Stomach smooth muscle (tissue), 2 donors: ENCODE results near the gene NFX1.
"Not testable (repeated sequence)": the region's sequence is repeated elsewhere in the genome, so short reads cannot be mapped to it uniquely, and the experiment has no call there.

Experiments used
- H3K27ac ChIP-seq: one replicate; pipeline ENCODE4 v1.7.0; 2013; ENCODE audit warnings: mild to moderate bottlenecking, low read length, inconsistent platforms
- H3K27me3 ChIP-seq, 2 donors: one replicate each; pipeline ENCODE4 v1.7.0; 2013; ENCODE audit warnings: low read length in 2 of 2; ENCODE audit not compliant: insufficient read depth in 2 of 2, control insufficient read depth in 1 of 2
- H3K36me3 ChIP-seq, 2 donors: one replicate each; pipeline ENCODE4 v1.7.0; 2013; ENCODE audit warnings: low read length in 2 of 2; ENCODE audit not compliant: control insufficient read depth in 2 of 2, insufficient read depth in 2 of 2
- H3K4me1 ChIP-seq: one replicate; pipeline ENCODE4 v1.7.0; 2013; ENCODE audit warnings: low read length; ENCODE audit not compliant: control insufficient read depth, insufficient read depth
- H3K4me3 ChIP-seq, 2 donors: one replicate each; pipeline ENCODE4 v1.7.0; 2013; ENCODE audit warnings: low read length in 2 of 2
- H3K9ac ChIP-seq, 2 donors: one replicate each; pipeline ENCODE4 v1.7.0; 2013; ENCODE audit warnings: low read length in 2 of 2, mild to moderate bottlenecking in 1 of 2
- H3K9me3 ChIP-seq, 2 donors: one replicate each; pipeline ENCODE4 v1.7.0; 2013; ENCODE audit warnings: low read length in 2 of 2; ENCODE audit not compliant: control insufficient read depth in 2 of 2
- donor health status: healthy.
- donor health status: Pancreatic carcinoma.

The NFX1 gene

GRCh38 chr9:33307067-33307466 is 16.8 kb downstream of the NFX1 start:
- H3K27me3 ChIP-seq: no peaks in the 10 kb centered on the region
- H3K9ac ChIP-seq: no peak overlapping the region
- no peak overlapping the region for H3K4me3 ChIP-seq
- no peak overlapping the region for H3K27ac ChIP-seq
- peaks cover 57 to 66% of the 10 kb centered on the region in 2 donors for H3K36me3 ChIP-seq
- H3K9me3 ChIP-seq: no peaks in the 10 kb centered on the region
- H3K4me1 ChIP-seq: no peaks in the 10 kb centered on the region

DNA sequence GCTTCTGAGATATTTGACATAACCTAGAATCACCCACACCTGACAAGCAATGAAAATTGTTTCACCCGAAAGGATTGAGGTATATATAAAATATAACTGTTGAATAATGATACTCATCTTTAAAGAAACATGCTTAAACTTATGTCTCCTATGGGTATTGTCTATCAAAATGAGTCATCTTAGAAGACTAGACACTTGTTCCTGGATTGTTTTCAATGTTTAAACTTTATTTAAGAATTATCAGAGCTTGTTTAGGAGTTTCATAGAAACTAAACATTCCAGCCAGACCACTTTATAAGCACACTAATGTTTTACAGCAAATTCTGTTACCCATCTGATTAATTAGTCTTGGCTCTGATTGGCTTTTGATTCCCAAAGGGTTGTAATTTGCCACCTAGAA is 19.6 kb downstream of the NFX1 start:
- H3K9ac ChIP-seq: no peak overlapping the region
- no peak overlapping the region for H3K27ac ChIP-seq

GRCh38 chr9:33310748-33311147 is 20.4 kb downstream of the NFX1 start:
- no peaks in the 10 kb centered on the region for H3K27me3 ChIP-seq
- H3K9ac ChIP-seq: no peak overlapping the region
- H3K4me1 ChIP-seq: no peaks in the 10 kb centered on the region
- no peaks in the 10 kb centered on the region for H3K9me3 ChIP-seq
- peaks cover 59 to 61% of the 10 kb centered on the region in 2 donors for H3K36me3 ChIP-seq
- no peak overlapping the region for H3K27ac ChIP-seq
- H3K4me3 ChIP-seq: no peak overlapping the region

More for the DNA sequence above, 19.6 kb downstream of the NFX1 start:
- no peaks in the 10 kb centered on the region for H3K9me3 ChIP-seq
- H3K4me1 ChIP-seq: no peaks in the 10 kb centered on the region
- H3K4me3 ChIP-seq: no peak overlapping the region
- H3K27me3 ChIP-seq: no peaks in the 10 kb centered on the region
- peaks cover 63% of the 10 kb centered on the region in 2 donors for H3K36me3 ChIP-seq

- Histone ChIP-seq H3K36me3 (peaks cover 55 to 56% of the 10 kb centered on the region in 2 donors), H3K9ac (no peak overlapping the region), H3K4me3 (no peak overlapping the region), H3K9me3 (no peaks in the 10 kb centered on the region), H3K27me3 (no peaks in the 10 kb centered on the region), H3K4me1 (no peaks in the 10 kb centered on the region), H3K27ac (no peak overlapping the region)
These were observed 21.6 kb downstream of the NFX1 start for GRCh38 chr9:33311953-33312352.

GRCh38 chr9:33315371-33315770 is 25.1 kb downstream of the NFX1 start:
- Histone ChIP-seq H3K36me3 (peaks cover 46 to 49% of the 10 kb centered on the region in 2 donors), H3K27ac (no peak overlapping the region), H3K9me3 (no peaks in the 10 kb centered on the region), H3K9ac (no peak overlapping the region), H3K4me3 (no peak overlapping the region), H3K27me3 (no peaks in the 10 kb centered on the region), H3K4me1 (no peaks in the 10 kb centered on the region)

DNA sequence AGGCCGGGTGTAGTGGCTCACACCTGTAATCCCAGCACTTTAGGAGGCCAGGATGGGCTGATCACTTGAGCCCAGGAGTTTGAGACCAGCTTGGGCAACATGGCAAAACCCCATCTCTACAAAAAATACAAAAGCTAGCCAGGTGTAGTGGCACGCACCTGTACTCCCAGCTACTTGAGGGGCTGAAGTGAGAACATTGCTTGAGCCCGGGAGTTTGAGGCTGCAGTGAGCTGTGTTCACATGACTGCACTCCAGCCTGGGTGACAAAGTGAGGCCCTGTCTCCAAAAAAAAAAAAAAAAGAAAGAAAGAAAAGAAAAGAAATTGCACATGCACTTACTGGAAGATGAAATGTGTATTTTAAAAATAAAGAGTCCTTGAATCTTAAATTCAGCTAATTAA is 26.8 kb downstream of the NFX1 start:
- H3K36me3 ChIP-seq: peaks cover 44 to 47% of the 10 kb centered on the region in 2 donors
- not testable (repeated sequence) for H3K9ac ChIP-seq, H3K27me3 ChIP-seq, H3K9me3 ChIP-seq, H3K4me1 ChIP-seq, H3K4me3 ChIP-seq, H3K27ac ChIP-seq

- no peak overlapping the region for H3K27ac ChIP-seq
- H3K4me3 ChIP-seq: no peak overlapping the region
- H3K36me3 ChIP-seq: peaks cover 45 to 46% of the 10 kb centered on the region in 2 donors
- no peak overlapping the region for H3K9ac ChIP-seq
- H3K27me3 ChIP-seq: no peaks in the 10 kb centered on the region
- no peaks in the 10 kb centered on the region for H3K4me1 ChIP-seq
- H3K9me3 ChIP-seq: no peaks in the 10 kb centered on the region
These were observed 27.9 kb downstream of the NFX1 start for GRCh38 chr9:33318225-33318624.

DNA sequence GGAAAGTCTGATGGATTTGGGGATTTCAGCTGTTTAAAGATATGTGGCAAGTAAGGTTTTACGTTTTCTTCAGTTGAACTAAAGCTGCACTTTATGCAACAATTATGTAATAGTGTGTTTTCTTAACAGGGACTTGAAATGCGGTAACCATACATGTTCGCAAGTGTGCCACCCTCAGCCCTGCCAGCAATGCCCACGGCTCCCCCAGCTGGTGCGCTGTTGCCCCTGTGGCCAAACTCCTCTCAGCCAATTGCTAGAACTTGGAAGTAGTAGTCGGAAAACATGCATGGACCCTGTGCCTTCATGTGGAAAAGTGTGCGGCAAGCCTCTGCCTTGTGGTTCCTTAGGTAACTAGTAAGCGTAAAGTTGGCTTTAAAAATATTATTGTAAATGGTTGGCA is 28.5 kb downstream of the NFX1 start:
- Histone ChIP-seq H3K9ac (no peak overlapping the region), H3K27me3 (no peaks in the 10 kb centered on the region), H3K4me3 (no peak overlapping the region), H3K4me1 (no peaks in the 10 kb centered on the region), H3K9me3 (no peaks in the 10 kb centered on the region), H3K27ac (no peak overlapping the region), H3K36me3 (peaks cover 39 to 42% of the 10 kb centered on the region in 2 donors)

DNA sequence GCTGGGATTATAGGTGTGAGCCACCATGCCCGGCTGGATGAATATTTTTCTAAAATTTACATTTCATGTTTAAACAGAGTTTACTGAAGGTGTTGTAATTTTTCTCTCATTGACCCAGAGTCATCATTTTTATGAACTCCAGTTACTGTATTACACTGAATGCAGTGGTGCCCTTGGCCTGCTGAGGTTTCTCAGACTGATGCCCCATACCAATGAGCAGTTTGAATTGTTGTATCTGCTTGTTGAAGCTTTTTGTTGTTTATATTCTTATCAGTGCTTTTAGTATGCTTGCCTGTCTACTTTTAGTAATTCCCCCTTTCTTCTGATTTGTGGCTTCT is 29.9 kb downstream of the NFX1 start:
- no peak overlapping the region for H3K4me3 ChIP-seq
- no peaks in the 10 kb centered on the region for H3K9me3 ChIP-seq
- peaks cover 37 to 41% of the 10 kb centered on the region in 2 donors for H3K36me3 ChIP-seq

GRCh38 chr9:33320568-33321261 is 30.4 kb downstream of the NFX1 start:
- Histone ChIP-seq H3K9me3 (no peaks in the 10 kb centered on the region), H3K4me1 (no peaks in the 10 kb centered on the region), H3K27ac (peak overlapping the region; percentile 60), H3K4me3 (no peak overlapping the region), H3K36me3 (peaks cover 33 to 37% of the 10 kb centered on the region in 2 donors), H3K27me3 (no peaks in the 10 kb centered on the region), H3K9ac (no peak overlapping the region)

More for the DNA sequence above, 29.9 kb downstream of the NFX1 start:
- peak overlapping the region; percentile 60 for H3K27ac ChIP-seq
- H3K4me1 ChIP-seq: no peaks in the 10 kb centered on the region
- H3K27me3 ChIP-seq: no peaks in the 10 kb centered on the region
- no peak overlapping the region for H3K9ac ChIP-seq

DNA sequence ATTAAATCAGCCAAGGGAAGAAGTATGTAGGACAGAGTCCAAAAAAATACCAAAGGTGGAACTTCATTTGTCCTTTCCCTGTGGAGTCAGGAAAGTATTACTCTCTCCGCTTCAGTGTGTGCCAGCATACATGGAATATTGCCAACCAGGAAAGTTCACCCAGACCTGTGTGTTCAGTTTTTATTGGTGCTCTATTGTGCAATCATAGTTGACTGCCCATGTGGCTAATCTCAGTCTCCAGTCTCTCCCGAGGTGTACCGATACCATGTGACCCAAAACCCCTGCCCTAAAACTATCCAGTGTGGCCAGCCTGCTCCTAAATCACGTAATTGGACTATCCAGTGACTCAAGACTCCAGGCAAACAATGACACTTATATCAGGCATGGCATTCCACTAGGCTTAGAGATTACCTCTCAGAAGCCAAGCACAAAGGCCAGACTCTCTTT is 38.8 kb downstream of the NFX1 start:
- no peaks in the 10 kb centered on the region for H3K9me3 ChIP-seq
- H3K27me3 ChIP-seq: no peaks in the 10 kb centered on the region
- H3K9ac ChIP-seq: peak overlapping the region in 1 of 2 donors; percentile 46
- peak overlapping the region; percentile 87 for H3K27ac ChIP-seq
- H3K4me1 ChIP-seq: peaks cover 13% of the 10 kb centered on the region
- peaks cover 16 to 17% of the 10 kb centered on the region in 2 donors for H3K36me3 ChIP-seq
- H3K4me3 ChIP-seq: peak overlapping the region in 1 of 2 donors; percentile 35
